OCI-LY7 (cell line): ENCODE data around the gene DMD.

ENCODE experiments used
- CTCF ChIP-seq: fragments of 200-600 bp; sonication (generic); conservative IDR thresholded peaks from 2 replicates; pipeline ENCODE4 v1.5.1; 2014; ENCODE audit warnings: mild to moderate bottlenecking, antibody characterized with exemption, low read length, moderate library complexity, mixed read lengths
- EZH2phosphoT487 ChIP-seq: fragments of 200-600 bp; sonication (generic); IDR thresholded peaks from 2 replicates; pipeline ENCODE4 v1.6.1; 2018; ENCODE audit warnings: low read depth, borderline replicate concordance, mild to moderate bottlenecking, mixed run types, antibody characterized with exemption, low read length, moderate library complexity, mixed read lengths

- TF ChIP-seq EZH2phosphoT487 = no peak
- no peak for TF ChIP-seq CTCF
Measured at GRCh38 chrX:31706466-31706865, 1504.9 kb downstream of the DMD start.
